T47D (cell line): ENCODE measurements around the gene SCARB2.

Experiments used
- DNase-seq, 2 experiments: peaks; one replicate each; pipeline versions ENCODE4 v3.0.0 to v3.0.0-alpha.2; 2011 to 2012; ENCODE audit warnings: low read depth in 1 of 2, low spot score in 1 of 2
- JUND ChIP-seq: IDR thresholded peaks from 2 replicates; pipeline ENCODE4 v1.6.1; 2012; ENCODE audit warnings: low read depth
- in situ Hi-C: cut with HindIII; loops from 2 replicates; pipeline ENCODE4 v1.10.0; 2016; ENCODE audit warnings: low sequenced_read_pairs, low pct_unique_long_range_greater_than_20kb

Gene SCARB2

GRCh38 chr4:76201276-76201675 lies 12.3 kb downstream of the SCARB2 start:
- no peak for DNase-seq
- TF ChIP-seq JUND: no peak
- in situ Hi-C loops: no loop called here

GRCh38 chr4:76200771-76201231 lies 12.8 kb downstream of the SCARB2 start:
- in situ Hi-C loops: no loop called here
- no peak for TF ChIP-seq JUND
- no peak for DNase-seq

- in situ Hi-C loops: no loop called here
- DNase-seq: no peak
- no peak for TF ChIP-seq JUND
Observed at GRCh38 chr4:76199664-76200211, 13.9 kb downstream of the SCARB2 start.

GRCh38 chr4:76198411-76199237 lies 15.0 kb downstream of the SCARB2 start:
- no peak for TF ChIP-seq JUND
- in situ Hi-C loops: no loop called here
- DNase-seq: peak in 1 of 2 experiments; percentile 47

- in situ Hi-C loops: no loop called here
- no peak for TF ChIP-seq JUND
- no peak for DNase-seq
Observed at GRCh38 chr4:76197971-76198410, 15.6 kb downstream of the SCARB2 start.

GRCh38 chr4:76197031-76197743 lies 16.4 kb downstream of the SCARB2 start:
- TF ChIP-seq JUND: no peak
- no peak for DNase-seq
- in situ Hi-C loops: no loop called here

- DNase-seq: no peak
- in situ Hi-C loops: no loop called here
- TF ChIP-seq JUND: no peak
Observed at GRCh38 chr4:76196376-76196775, 17.2 kb downstream of the SCARB2 start.

- DNase-seq: no peak
- in situ Hi-C loops: no loop called here
- TF ChIP-seq JUND: no peak
Observed at GRCh38 chr4:76195326-76195725, 18.3 kb downstream of the SCARB2 start.

GRCh38 chr4:76194325-76194724 lies 19.3 kb downstream of the SCARB2 start:
- in situ Hi-C loops: no loop called here
- no peak for DNase-seq
- no peak for TF ChIP-seq JUND

GRCh38 chr4:76192236-76192635 lies 21.4 kb downstream of the SCARB2 start:
- TF ChIP-seq JUND: no peak
- no peak for DNase-seq
- in situ Hi-C loops: no loop called here

- DNase-seq: no peak
- in situ Hi-C loops: no loop called here
- TF ChIP-seq JUND: no peak
Observed at GRCh38 chr4:76188557-76188956, 25.1 kb downstream of the SCARB2 start.

- in situ Hi-C loops: no loop called here
- DNase-seq: no peak
- TF ChIP-seq JUND: no peak
Observed at GRCh38 chr4:76188149-76188548, 25.5 kb downstream of the SCARB2 start.

GRCh38 chr4:76187152-76187551 lies 26.5 kb downstream of the SCARB2 start:
- in situ Hi-C loops: no loop called here
- TF ChIP-seq JUND: no peak
- no peak for DNase-seq
